H1 (cell line): ENCODE data around the gene GCAT.

Source experiments
- CREB1 ChIP-seq: IDR thresholded peaks from 2 replicates; pipeline ENCODE4 v1.6.1; 2012; ENCODE audit warnings: inconsistent platforms
- FOSL1 ChIP-seq: IDR thresholded peaks from 2 replicates; pipeline ENCODE4 v1.6.1; 2011; ENCODE audit warnings: mild to moderate bottlenecking, low read depth, low read length, moderate library complexity; ENCODE audit not compliant: insufficient read depth
- SAP30 ChIP-seq: fragments of 300-600 bp; sonication (generic); IDR thresholded peaks from 2 replicates; pipeline ENCODE4 v1.7.1; 2012; ENCODE audit warnings: low read length, moderate library complexity, mild to moderate bottlenecking, inconsistent platforms; ENCODE audit not compliant: insufficient read depth, insufficient replicate concordance
- YY1 ChIP-seq: IDR thresholded peaks from 2 replicates; pipeline ENCODE4 v1.6.1; 2011; ENCODE audit warnings: low read depth, mild to moderate bottlenecking, low read length
- TF ChIP-seq, protein P1 (sequence below), 3 experiments: IDR thresholded peaks; 1 replicate in 2 of 3; 2 replicates in 1 of 3; pipeline versions ENCODE4 v1.5.1 to v1.6.1; 2011; ENCODE audit warnings: low read length in 3 of 3, mild to moderate bottlenecking in 3 of 3, inconsistent platforms in 2 of 3, low read depth in 1 of 3, moderate library complexity in 1 of 3; ENCODE audit not compliant: insufficient read depth in 1 of 3; ENCODE audit errors: control extremely low read depth in 1 of 3

DNA sequence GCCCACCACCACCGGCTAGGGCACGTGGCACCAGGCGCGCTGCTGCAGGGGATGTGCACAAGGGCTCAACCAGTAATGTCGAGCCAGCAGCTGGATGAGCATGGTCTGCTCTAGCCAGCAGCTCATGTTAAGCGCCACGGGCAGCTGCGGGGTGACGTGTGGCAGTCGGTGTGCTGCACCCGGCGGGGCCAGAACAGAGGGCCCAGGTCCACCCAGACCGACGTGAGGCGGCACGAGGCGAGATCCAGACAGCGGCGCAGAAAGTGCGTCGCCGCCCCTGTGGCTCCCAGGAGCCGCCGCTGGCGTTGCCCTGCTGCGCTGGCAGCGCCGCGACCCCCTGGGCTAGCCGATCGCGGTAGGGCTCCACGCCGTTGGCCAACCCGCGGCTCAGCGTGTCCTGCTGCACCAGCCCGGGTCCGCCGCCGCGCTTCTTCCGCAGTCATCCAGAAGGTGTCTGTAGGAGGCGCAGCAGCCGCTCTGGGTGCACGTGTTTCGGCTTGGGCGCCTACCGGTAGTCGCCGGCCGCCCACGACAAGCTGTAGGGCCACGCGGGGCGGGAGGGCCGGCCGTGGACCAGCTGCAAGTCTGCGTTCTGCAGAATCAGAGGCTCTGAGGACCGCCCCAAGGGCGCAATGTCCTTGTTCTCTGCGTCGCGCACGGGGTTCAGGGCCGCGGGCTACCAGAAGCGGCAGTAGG, 10.8 kb downstream of the GCAT start:
- TF ChIP-seq, protein P1, sequence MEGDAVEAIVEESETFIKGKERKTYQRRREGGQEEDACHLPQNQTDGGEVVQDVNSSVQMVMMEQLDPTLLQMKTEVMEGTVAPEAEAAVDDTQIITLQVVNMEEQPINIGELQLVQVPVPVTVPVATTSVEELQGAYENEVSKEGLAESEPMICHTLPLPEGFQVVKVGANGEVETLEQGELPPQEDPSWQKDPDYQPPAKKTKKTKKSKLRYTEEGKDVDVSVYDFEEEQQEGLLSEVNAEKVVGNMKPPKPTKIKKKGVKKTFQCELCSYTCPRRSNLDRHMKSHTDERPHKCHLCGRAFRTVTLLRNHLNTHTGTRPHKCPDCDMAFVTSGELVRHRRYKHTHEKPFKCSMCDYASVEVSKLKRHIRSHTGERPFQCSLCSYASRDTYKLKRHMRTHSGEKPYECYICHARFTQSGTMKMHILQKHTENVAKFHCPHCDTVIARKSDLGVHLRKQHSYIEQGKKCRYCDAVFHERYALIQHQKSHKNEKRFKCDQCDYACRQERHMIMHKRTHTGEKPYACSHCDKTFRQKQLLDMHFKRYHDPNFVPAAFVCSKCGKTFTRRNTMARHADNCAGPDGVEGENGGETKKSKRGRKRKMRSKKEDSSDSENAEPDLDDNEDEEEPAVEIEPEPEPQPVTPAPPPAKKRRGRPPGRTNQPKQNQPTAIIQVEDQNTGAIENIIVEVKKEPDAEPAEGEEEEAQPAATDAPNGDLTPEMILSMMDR (IDR thresholded peaks at IDR 0.05; ENCODE audit: control extremely low read depth in 1 of 3, insufficient read depth in 1 of 3, low read depth in 1 of 3, low read length in 3 of 3), result peak; percentile 47 to 48 (median 48)
- TF ChIP-seq FOSL1 (no peak), CREB1 (peak; percentile 27; the same call in 1 of the 2 replicates), SAP30 (no peak), YY1 (no peak)
